Prostate gland (tissue), 2 donors: Measurements from ENCODE around the gene BHLHE41.

Experiments used
- POLR2A ChIP-seq: fragments of 450-650 bp; IDR thresholded peaks from one replicate; pipeline ENCODE4 v1.6.1; 2016; ENCODE audit warnings: antibody characterized with exemption, mild to moderate bottlenecking
- POLR2AphosphoS5 ChIP-seq: sonication (generic); formaldehyde crosslinking; IDR thresholded peaks from one replicate; pipeline ENCODE4 v1.6.1; 2017; ENCODE audit warnings: antibody characterized with exemption
- TF ChIP-seq, protein P1 (sequence below), 4 experiments: fragments of 200-600 bp in 2 of 4; fragments of 450-650 bp in 2 of 4; sonication (generic) in 2 of 4; IDR thresholded peaks; 1 replicate in 3 of 4; 2 replicates in 1 of 4; pipeline ENCODE4 v1.5.1; 2016 to 2019; ENCODE audit warnings: antibody characterized with exemption in 4 of 4, mild to moderate bottlenecking in 2 of 4, moderate library complexity in 2 of 4

DNA sequence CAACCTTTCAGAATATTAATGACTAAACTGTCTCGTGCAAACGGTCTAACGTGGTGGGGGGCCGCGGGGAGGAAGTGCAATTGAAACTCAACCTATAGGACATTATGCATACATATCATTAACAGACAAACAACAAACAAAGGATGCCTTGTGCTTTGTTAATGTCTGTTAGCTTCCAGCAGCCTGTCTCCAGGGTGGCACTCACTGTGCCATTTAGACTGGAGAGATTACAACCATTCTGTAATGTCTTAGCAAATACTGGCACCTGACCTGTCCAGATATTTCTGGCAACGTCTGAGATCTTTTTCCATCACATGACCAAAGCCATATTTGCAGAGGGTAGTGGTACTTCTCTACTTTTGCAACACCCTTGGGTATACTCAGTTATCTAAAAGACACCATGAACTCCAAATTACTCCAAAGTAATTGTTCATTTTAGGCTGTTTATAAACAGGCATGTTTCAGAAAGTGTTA is 11.6 kb downstream of the BHLHE41 start:
- TF ChIP-seq, protein P1, sequence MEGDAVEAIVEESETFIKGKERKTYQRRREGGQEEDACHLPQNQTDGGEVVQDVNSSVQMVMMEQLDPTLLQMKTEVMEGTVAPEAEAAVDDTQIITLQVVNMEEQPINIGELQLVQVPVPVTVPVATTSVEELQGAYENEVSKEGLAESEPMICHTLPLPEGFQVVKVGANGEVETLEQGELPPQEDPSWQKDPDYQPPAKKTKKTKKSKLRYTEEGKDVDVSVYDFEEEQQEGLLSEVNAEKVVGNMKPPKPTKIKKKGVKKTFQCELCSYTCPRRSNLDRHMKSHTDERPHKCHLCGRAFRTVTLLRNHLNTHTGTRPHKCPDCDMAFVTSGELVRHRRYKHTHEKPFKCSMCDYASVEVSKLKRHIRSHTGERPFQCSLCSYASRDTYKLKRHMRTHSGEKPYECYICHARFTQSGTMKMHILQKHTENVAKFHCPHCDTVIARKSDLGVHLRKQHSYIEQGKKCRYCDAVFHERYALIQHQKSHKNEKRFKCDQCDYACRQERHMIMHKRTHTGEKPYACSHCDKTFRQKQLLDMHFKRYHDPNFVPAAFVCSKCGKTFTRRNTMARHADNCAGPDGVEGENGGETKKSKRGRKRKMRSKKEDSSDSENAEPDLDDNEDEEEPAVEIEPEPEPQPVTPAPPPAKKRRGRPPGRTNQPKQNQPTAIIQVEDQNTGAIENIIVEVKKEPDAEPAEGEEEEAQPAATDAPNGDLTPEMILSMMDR (IDR thresholded peaks at IDR 0.05): no peak
- TF ChIP-seq POLR2AphosphoS5: peak; percentile 80
- no peak for TF ChIP-seq POLR2A
